ENCODE data around the gene CNST. TPM values are rescaled to one million over a fixed set of nuclear protein-coding genes. Genes with fewer than 3 reads are reported as not detected.
A peak's percentile ranks its signal among the peaks of the same experiment; 100 is the strongest.
"Not testable (repeated sequence)": the region's sequence is repeated elsewhere in the genome, so short reads cannot be mapped to it uniquely, and the experiment has no call there.

Gene CNST
- polyA plus RNA-seq, 3 donors: 19.2 to 20.7 (median 19.9) TPM

DNA sequence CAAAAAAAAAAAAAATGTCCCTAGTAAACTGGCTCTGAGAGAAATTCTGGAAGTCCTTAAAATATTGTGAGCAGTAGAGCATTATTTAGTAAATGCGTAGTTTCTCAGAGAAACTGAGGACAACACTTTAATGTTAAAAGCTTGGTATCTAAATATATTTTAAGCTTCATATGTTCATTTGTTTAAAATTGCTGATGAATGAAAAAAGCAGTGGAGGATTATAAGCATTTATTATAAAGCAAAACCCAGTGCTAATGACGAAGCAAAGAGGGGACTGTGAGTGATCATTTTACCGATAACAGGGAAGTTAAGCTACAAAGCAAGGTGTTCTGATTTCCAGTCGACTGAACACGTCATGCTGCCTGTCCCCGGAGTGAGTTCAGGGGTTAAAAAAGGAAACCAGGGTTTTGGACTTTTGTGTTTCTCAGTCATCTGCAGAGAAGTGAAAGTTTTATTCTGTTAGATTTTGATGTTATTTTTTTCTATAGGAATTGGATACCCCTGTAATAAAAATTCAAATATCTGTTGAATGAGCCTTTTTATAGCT lies 93.4 kb downstream of the CNST start:
- no peak for DNase-seq

DNA sequence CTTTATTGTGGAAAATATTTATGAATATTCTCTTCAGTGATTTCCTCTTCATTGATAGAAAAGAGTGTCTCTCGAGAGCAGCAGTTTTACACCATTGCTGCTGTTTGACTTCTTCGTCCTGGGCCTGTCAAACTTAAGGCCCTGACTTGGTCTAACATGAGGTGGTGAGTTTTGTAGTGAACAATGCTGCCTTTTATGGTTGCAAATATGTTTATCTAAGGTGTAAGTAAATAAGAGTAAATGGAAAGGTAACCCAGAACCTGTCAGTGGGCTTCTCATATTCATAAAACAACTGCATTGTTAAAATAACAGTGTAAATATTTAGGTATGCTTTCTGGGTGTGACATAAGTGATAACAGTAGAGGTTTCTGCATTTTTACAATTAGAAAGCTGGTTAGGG lies 95.2 kb downstream of the CNST start:
- no peak for DNase-seq

DNA sequence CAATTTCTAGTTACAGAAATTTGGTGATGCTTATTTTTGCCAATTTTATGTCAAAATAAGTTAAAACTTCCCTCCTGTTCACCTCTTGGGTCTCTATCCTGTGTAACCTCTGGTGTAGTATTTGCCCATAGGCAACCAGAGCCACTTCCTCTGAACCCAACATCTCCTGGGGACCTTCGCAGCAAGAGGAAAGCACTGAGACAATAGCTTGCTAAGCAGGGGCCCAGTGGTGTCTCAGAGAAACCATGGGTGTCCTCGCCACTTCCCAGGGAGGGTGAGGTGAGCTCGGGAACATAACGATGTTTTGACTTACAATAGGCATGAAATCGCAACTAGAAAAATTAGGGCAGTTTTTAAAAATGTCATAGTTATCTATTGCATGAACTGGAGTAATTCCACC lies 101.5 kb downstream of the CNST start:
- no peak for DNase-seq

DNA sequence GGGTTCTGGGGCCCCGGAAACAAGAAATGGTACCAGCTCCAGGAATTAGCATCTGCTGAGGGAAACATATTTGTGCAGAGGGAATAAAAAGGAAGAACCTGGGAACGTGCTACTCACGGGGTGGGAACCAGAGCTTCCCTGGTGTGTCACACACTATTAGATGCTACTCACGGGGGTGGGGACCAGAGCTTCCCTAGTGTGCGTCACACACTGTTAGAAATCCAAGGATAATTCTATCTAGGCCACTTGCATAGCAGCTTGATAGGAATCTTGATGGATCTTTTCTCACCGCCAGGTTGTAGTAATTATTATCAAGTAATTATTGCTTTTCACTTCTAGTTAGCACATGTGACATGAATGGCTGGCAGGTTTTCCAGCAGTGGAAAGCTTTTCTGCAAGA lies 103.4 kb downstream of the CNST start:
- DNase-seq: no peak

GRCh38 chr1:246674049-246674448 lies 107.8 kb downstream of the CNST start:
- no peak for DNase-seq

DNA sequence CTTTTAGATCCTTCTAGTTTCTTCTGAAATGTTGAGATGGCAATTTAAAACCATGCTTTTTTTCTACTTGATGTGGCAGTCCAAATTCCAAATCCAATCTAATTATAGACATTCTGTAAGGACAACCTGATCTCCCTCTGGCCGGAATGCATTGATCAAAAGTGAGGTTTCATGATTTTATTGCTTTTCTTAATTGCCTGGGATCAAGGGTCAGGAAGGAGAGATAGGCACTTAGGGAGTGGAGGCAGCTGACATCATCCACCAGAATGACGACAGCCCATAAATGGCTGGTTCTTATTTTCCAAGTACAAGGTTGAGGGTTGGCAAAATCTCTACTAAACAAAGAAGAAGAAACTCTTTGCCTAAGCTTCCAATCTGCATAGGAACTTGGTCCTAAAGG lies 111.6 kb downstream of the CNST start:
- DNase-seq: peak; percentile 63

DNA sequence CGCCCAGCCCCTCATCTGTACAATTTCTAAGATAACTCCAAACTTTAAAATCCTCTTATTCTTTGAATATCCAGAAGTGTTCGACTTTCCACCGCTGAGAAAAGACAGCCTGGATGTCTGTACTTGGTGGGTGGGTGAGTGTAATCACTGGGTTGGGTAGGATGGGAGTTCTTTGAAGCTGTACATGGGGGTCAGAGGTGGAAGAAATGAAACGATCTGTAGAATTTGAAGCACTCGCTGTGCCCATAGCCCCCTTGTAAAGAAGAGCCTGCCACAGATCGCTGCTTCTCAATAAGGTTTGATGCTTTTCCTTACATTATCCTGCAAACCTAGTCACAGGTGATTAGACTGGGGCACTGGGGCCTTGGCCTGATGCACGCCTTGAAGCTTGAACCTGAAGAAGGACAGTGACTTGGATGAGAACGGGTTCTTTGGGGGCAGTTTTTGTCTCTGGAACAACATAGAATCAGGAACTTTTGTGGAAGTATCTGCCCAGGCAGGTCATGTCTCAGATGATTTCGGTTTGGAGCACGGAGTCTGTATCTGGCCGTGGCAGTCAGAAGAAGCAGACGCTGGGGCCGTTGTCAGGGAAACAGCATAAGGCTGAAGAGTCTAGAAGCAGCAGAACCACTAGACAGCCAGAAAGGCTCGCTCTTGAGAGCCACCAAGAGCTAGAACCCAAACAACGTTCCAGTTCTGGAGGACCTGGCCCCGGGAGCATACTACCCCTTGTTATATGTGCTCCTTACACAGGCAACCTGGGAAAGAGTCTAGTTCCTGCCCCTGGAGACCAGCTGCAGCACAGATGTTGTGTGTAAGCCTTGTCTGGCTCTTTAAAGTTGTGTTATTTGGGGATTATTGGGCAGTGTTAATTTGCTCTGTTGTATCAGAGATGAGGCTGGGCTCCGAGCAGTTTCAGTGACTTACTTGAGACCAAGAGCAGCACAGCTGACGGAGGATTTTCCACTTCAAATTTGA lies 112.8 kb downstream of the CNST start:
- no peak for DNase-seq

DNA sequence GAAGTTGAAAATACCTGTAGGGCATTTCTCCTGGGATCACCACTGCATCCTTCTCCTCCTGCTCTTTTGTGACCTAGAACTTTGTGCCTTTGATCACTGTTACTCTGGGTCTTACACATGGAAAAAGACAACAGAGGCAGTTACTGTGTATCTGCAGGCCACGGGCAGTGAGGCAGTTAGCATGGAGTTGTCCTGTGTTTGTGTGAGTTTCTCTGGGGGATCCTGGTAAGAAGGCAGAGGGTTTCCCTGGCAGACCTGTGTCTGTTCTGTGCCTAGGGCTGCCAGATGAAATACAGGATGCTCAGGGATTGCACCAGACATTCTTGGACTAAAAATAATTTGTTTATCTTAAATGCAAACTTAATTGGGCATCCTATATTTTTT lies 113.5 kb downstream of the CNST start:
- DNase-seq: no peak

DNA sequence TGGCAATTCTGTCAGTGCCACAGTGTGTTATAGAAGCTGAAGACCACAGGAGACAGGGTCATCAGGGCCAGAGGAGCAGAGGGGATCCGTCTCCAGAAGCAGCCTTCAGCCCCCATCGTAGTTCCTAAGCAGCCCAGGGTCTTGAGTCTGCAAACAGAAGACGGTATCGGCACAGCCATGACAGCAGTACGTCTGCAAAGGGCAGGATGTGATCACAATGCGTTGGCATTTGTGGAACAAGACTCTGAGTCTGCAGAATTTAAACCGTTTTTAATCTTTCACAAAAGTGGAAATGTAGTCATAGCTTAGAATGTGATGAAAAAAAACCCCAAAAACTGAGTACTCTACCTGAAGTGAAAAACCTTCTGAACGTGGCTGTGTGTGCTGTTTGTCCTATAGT lies 113.9 kb downstream of the CNST start:
- DNase-seq: no peak

- peak; percentile 48 for DNase-seq
Measured at GRCh38 chr1:246680696-246681130, 114.5 kb downstream of the CNST start.

DNA sequence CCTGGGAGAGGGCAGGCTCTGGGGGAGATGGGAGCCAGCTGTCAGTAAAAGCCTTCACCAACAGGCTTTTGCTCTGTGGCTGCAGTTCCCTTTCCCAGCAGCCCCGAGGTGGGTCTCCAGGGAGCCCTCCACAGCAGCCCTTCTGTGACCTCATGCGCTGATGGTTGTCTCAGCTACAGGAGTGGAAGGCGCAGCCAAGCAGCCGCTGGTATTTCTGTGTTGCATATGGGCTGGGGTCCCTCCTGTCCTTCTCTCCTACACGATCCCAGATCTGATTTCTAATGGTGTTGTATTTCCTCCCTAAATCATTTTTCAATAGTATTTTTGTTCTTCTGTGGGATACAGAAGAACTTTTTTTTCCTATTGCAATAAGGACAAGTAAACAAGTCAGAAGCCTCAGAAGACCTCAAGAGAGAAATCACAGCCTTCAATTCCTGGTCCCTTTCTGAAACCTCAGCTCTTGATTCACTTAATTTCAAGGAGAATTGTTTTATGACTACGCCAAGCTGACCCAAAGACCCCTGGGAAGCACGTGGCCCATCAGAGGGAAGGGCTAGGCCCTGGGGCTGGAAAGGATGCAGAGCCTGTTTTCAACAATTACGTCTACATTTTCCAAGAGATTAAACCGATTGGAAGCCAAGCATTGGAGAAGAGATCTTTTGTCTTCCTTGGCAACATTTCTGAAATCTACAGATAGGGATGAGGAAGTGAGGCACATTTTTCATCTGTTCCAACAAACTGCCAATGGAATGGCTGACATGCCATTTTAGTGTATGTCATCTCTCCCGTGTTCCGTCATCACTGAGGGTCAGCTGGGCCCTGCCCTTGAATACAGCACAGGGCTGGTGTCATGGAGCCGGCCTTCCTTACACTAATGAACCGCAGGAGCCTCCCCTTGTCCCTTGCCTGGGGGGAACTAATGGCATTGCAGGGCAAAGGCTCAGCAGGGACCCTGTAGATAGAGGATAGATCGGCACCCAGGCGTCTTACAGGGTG lies 115.9 kb downstream of the CNST start:
- peak; percentile 77 for DNase-seq

- no peak for DNase-seq
Measured at GRCh38 chr1:246683521-246683920, 117.3 kb downstream of the CNST start.

DNA sequence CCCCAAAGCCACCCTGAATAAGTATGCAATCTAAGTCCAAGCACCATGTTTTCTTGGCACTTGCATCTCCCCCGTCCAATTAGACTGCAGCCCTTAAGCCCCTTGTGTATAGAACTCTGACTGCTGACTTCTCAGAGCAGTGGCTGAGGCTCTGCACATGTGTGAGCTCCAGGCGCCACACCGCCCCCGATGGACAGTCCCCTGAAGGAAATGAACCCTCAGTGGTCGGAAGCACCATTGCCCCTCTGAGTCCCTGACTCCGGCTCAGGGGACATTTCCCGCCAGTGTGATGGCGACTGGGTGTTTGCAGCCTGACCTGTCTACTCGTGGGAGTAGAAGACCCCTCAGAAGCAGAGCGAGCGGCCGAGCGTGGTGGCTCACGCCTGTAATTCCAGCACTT lies 120.7 kb downstream of the CNST start:
- DNase-seq: no peak

DNA sequence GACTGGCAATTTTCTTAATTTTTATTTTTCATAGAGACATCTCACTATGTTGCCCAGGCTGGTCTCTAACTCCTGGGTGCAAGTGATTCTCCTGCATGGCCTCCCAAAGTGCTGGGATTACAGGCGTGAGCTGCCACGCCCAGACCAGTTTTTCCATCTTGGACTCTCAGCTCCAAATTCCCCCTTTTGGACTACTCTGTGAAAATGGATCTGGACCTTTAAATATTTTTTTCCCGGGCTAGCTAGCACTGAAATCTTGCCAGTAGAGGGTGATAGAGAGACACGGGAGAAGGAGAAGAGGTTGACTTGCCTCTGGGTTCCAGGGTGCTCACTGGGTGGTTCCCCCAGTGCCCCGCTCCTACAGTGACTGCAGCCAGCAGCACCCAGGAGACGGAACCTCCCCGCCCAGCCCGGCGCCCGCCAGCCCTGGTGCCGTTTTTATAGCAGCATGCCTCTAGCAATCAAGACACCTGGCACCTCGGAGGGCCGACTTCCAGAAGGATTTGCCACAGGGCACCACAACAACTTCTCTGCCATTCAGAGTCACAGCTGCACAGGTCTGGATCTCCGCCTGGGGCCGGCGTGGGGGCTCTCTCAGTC lies 123.3 kb downstream of the CNST start:
- peak; percentile 74 for DNase-seq

- DNase-seq: no peak
Measured at GRCh38 chr1:246690100-246690499, 123.8 kb downstream of the CNST start.

- no peak for DNase-seq
Measured at GRCh38 chr1:246691622-246692495, 125.6 kb downstream of the CNST start.

DNA sequence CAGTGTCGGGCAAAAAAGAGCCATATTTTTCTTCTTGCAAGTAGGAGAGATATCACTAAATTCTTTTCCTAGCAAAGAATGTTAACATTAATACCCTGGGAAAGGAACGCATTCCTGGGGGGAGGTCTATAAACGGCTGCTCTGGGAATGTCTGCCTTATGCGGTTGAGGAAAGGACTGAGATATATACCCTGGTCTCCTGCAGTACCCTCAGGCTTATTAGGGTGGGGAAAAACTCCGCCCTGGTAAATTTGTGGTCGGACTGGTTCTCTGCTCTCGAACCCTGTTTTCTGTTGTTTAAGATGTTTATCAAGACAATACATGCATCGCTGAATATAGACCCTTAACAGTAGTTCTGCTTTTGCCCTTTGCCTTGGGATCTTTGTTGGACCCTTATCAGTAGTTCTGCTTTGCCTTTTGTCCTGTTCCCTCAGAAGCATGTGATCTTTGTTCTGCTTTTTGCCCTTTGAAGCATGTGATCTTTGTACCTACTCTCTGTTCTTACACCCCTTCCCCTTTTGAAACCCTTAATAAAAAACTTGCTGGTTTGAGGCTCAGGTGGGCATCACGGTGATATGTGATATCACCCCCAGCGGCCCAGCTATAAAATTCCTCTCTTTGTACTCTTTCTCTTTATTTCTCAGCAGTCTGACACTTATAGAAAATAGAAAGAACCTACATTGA lies 128.1 kb downstream of the CNST start:
- DNase-seq: not testable (repeated sequence)

- DNase-seq: no peak
Measured at GRCh38 chr1:246695136-246695535, 128.9 kb downstream of the CNST start.

DNA sequence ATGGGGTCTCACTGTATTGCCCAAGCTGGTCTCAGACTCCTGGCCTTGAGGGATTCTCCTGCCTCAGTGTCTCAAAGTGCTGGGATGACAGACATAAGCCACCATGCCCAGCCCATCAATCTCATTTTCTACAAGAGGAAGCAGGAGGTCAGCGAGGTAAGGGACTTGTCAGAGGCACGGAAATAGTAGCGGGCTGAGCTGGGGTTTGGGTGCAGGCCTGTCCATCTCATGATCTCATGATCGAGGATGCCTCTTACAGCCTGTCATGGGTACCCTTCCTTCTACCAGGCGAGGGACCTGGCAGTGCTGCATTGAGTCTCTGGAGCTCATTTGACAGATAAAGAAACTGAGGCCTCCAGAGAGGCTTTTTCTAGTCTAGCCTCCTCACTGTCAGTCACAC lies 129.4 kb downstream of the CNST start:
- DNase-seq: no peak

- no peak for DNase-seq
Measured at GRCh38 chr1:246698466-246699094, 132.3 kb downstream of the CNST start.

All from renal pelvis (tissue), 4 donors.